ENCODE measurements around the gene TP53I3.
"Not testable (repeated sequence)": the region's sequence is repeated elsewhere in the genome, so short reads cannot be mapped to it uniquely, and the experiment has no call there.

TP53I3 gene

DNA sequence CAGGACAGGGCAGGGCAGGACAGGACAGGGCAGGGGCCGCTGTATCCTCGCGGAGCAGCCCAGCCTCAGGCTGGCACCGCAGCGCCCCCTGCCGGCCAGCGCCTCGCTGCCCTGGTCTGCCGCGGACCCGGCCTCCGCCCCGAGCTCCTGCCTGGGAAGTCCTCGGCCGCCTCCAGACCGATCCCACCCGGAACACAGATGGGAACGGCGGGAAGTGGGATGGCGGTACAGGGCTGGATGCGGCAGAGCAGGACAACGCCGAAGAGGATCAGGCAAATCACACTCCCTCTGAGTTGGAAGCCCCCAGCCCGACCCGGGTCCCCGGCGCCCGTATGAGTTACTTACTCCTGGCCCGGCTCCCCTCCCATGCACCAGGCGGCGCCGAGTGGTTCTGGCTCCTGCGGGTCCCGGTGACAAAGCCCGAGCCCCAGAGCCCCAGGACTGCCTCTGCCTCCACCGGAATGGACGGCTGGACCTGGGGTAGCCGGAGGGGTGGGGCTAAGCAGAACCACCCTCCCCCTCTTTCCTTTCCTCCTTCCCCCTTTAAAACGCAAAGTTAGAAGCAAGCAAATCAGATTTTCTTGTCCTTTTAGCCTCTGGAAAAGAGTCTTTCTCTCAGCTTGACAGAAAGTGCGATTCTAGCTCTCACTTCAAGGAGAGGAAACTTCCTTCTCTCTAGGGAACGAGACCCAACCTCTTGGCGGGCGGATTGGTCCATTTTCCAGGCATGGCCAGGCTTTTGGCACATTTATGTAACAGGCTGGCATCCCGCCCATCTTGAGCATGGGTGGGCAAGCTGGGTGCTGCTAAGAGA, at the start of gene TP53I3:
Gene TP53I3 (minus strand): TSS at position 449 of the 814 bp plus-strand sequence. CDS start 508 bp downstream, outside the sequence.
- DNase-seq: no peak

GRCh38 chr2:24132543-24132942, 47.9 kb upstream of the TP53I3 start:
- DNase-seq: no peak

DNA sequence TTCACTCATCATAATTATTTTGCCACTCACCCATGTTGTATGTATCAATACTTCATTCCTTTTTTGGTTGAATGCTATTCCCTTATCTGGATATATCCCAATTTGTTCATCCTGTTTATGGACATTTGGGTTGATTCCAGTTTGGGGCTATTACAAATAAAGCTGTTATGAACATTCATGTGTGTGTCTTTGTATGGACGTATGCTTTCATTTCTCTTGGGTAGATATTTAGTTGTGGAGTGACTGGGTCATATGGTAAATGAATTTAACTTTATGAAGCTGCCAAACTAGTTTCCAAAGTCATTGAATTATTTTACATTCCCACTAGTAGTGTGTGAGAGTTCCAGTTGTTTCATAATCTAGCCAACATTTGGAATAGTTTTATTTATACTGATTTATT, 41.3 kb upstream of the TP53I3 start:
- no peak for DNase-seq

DNA sequence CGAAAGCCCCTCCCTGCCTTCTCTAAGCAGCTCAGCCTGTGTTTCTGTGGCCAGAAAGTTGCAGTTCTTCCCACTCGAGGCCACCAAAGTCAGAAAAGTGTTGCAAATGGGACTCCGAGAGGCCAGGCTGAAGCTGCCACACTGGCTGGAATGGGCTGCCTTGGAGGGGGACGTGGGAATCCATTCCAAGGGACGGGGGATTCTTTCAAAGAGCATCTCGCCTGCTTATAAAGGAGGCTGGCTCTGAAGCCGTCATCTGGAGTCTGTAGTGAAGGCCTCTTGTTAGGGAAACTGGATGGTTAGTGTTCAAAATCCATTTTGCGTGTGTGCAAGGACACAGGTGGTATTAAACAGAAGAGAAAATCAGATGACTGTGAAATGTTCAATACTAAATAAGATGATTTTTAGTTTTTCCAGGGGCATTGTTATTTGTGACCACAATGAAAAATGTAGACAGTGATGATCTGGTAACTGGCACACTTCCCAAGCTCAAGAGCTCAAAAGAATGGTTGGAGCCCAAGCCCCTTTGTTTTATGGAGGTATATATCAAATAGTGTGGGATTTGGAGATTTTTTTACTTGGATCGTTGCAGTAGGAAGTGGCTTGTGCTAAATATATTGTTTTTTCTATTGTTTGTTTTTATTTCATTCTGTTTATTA, 39.4 kb upstream of the TP53I3 start:
- DNase-seq: no peak

DNA sequence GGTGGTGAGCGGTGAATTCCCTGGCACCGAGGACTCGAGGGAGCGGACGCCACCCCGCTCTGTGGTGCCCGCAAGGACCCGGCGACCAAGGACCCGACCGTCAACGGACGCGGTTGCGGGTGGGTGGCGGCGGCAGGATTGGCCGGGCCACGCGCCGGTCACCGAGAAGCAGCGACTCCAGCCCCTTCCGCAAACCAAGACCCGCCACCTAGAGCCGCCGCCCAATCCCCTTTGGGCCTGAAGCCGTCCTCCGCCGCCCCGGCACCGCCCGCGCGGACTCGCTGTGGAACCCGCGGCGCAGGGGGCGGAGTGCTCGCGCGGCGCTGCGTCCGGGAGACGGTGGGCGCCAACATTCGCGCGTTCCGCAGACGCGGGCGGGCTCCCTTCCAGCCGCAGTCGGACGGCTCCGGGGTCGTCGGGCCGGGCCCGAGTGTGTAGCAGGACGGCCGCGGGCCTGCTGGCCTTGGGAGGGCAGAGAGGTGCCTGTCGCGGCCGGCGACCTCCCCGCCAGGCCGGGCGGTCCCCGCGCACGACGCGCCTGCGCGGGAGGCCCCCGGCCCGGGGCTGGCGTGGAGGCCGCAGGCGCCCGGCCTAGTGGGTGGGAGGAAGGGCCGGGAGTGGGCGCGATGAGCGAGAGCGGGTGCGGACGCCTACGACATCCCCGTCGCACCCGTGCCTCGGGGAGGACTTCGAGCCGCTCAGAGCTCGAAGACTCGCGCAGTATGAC, 38.7 kb upstream of the TP53I3 start, which contains the start of the genes FAM228B and PFN4:
Gene FAM228B (plus strand): TSS at position 275 of the 727 bp plus-strand sequence. CDS start 893 bp downstream, outside the sequence.
Gene PFN4 (minus strand): TSS at position 140 of the 727 bp plus-strand sequence. CDS start 799 bp downstream, outside the sequence.
- peak; percentile 28 for DNase-seq

DNA sequence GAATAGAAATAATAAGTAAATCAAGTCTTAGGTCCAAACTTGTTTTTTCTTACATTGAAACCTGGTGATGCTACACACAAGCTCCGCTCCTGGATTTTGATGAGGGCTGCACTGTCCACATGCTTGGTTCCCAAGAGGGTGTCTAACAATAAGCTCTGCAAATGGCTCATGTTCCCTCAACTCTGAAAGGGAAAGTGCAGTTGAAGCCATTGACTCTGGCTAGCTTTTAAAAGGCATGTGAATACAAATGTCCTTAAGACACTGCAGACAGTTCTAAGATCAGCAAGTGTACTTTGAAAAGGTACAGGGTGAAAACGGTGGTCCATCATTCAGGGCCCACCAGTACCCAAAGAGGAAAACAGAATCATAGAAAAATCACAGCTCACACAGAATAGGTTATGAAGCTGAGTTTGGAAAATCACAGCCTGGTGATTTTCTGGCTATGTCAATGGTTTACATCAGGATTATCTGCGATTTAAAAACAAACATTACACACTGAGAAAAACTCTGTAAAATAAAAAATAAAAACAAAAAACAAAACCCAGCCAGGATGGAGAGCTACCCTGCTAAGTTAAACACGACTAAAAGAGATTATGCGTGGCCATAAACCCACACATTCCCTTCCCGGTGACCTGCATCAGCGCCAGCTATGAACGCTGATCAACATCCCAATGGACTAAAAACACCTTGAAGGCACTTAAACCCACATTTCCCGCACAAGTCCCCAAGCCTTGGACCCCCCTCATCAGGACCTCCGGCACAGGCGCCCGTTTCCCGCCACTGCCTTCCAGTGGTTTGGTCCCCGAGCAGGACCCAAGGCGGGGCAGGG, 37.9 kb upstream of the TP53I3 start:
- DNase-seq: no peak

- DNase-seq: no peak
These were observed 36.8 kb upstream of the TP53I3 start for GRCh38 chr2:24121469-24121868.

- no peak for DNase-seq
These were observed 36.4 kb upstream of the TP53I3 start for GRCh38 chr2:24121066-24121465.

DNA sequence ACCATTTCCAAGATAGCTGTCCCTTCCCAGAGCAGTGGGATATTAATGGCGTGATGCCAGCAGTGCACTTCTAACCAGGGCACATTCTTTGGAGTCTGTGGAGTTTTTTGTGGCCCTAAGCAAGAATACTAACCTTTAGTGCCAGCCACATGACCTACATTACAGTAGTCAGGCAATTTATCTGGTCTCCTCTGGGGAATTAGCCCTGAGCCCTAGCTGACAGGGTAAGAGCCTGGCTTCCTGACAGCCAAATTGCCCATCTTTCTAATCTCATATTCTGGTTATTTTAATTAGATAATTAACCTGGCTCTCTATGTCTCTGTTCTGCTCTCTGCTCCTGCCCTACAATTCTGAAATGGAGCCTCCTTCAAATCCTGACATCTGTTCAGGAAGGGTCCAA, 33.3 kb upstream of the TP53I3 start:
- DNase-seq: no peak

- DNase-seq: no peak
These were observed 30.4 kb upstream of the TP53I3 start for GRCh38 chr2:24115057-24115456.

GRCh38 chr2:24111407-24111901, 26.8 kb upstream of the TP53I3 start:
- no peak for DNase-seq

- DNase-seq: no peak
These were observed 26.1 kb upstream of the TP53I3 start for GRCh38 chr2:24110660-24111303.

GRCh38 chr2:24109431-24109830, 24.8 kb upstream of the TP53I3 start:
- not testable (repeated sequence) for DNase-seq

- no peak for DNase-seq
These were observed 22.7 kb upstream of the TP53I3 start for GRCh38 chr2:24107336-24107735.

DNA sequence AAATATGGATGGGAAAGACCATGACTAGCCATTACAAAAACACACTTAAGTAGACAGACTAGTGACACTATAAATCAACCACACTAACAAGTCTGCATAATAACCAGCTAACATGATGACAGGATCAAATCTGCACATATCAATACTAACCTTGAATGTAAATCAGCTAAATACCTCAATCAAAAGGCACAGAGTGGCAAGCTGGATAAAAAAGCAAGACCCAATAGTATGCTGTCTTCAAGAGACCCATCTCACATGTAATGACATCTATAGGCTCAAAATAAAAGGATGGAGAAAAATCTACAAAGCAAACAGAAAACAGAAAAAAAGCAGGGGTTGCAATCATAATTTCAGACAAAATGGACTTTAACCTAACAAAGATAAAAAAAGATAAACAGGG, 22.2 kb upstream of the TP53I3 start:
- no peak for DNase-seq

DNA sequence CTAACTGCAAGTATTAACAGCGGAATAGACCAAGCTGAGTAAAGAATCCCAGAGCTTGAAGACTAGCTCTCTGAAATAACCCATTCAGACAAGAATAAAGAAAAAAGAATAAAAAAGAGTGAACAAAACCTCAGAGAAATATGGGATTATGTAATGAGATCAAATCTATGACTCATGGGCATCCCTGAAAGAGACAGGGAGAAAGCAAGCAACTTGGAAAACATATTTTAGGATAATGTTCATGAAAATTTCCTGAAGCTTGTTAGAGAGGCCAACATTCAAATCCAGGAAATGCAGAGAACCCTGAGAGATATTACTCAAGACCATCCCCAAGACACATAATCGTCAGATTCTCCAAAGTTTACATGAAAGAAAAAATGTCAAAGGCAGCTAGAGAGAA, 21.2 kb upstream of the TP53I3 start:
- no peak for DNase-seq

- no peak for DNase-seq
These were observed 20.3 kb upstream of the TP53I3 start for GRCh38 chr2:24104906-24105305.

DNA sequence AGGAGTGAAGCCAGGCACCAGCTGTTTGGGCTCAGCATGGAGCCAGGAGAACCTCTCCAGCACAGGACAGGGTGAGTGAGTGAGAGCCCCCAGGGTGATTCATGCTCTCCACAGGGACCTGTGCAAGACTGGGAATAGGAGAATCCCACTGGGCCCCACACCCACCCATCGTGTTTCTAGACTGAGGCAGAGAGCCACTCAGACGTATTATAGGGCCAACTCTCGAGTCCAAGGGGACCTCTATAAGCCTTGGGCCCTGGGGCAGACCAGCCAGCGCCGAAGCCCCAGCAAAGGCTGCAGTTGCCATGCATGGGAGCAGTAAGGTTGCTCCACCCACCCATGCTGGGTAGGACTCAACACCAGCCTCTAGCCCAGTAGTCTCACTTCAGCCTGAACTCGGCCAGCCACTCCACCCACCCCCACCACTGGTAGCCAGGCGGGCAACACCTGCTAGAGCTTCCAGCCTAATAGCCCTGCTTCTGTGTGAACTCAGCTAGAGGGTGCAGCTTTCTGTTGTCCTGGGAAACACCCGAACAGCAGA, 19.5 kb upstream of the TP53I3 start:
- DNase-seq: no peak

- DNase-seq: no peak
These were observed 18.0 kb upstream of the TP53I3 start for GRCh38 chr2:24102677-24103076.

- no peak for DNase-seq
These were observed 17.4 kb upstream of the TP53I3 start for GRCh38 chr2:24101992-24102391.

DNA sequence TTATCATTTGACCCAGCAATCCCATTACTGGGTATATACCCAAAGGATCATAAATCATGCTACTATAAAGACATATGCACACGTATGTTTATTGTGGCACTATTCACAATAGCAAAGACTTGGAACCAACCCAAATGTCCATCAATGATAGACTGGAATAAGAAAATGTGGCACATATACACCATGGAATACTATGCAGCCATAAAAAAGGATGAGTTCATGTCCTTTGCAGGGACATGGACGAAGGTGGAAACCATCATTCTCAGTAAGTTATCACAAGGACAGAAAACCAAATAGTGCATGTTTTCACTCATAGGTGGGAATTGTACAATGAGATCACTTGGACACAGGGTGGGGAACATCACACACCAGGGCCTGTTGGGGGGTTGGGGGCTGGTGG, 16.1 kb upstream of the TP53I3 start:
- DNase-seq: not testable (repeated sequence)
